Breast epithelium (tissue), 4 donors: ENCODE data around the gene ANKRD63. TPM values are rescaled to one million over a fixed set of nuclear protein-coding genes. Genes with fewer than 3 reads are reported as not detected.
A peak's percentile ranks its signal among the peaks of the same experiment; 100 is the strongest.

ENCODE experiments used
- DNase-seq, 2 donors: peaks; one replicate each; pipeline ENCODE4 v3.0.0-alpha.2; 2019; ENCODE audit warnings: low spot score in 2 of 2
- H3K27ac ChIP-seq, 2 donors: fragments of 200-600 bp; sonication (generic) in 1 of 2; one replicate each; pipeline ENCODE4 v1.5.1; 2016 to 2019; ENCODE audit warnings: mild to moderate bottlenecking in 1 of 2
- H3K27me3 ChIP-seq, 2 donors: fragments of 200-600 bp; sonication (generic) in 1 of 2; one replicate each; pipeline versions ENCODE4 v1.5.1 to v1.6.0; 2017 to 2019; ENCODE audit warnings: control low read depth in 1 of 2, mild to moderate bottlenecking in 1 of 2
- H3K36me3 ChIP-seq: fragments of 200-600 bp; one replicate; pipeline ENCODE4 v1.5.1; 2019
- H3K4me1 ChIP-seq, 2 donors: fragments of 200-600 bp; sonication (generic); one replicate each; pipeline ENCODE4 v1.5.1; 2016 to 2019; ENCODE audit warnings: control low read depth in 1 of 2
- H3K4me3 ChIP-seq, 3 donors: fragments of 200-600 bp; sonication (generic); 1 replicate in 2 of 3; 2 replicates in 1 of 3; pipeline ENCODE4 v1.5.1; 2016 to 2019; ENCODE audit warnings: mild to moderate bottlenecking in 3 of 3, moderate library complexity in 2 of 3
- H3K9me3 ChIP-seq, 2 donors: fragments of 200-600 bp; sonication (generic) in 1 of 2; one replicate each; pipeline ENCODE4 v1.5.1; 2016 to 2019; ENCODE audit warnings: control low read depth in 1 of 2
- CTCF ChIP-seq, 3 donors: fragments of 450-650 bp; IDR thresholded peaks; one replicate each; pipeline ENCODE4 v1.5.1; 2016 to 2017; ENCODE audit warnings: antibody characterized with exemption in 3 of 3, mild to moderate bottlenecking in 3 of 3, moderate library complexity in 3 of 3
- POLR2A ChIP-seq: fragments of 450-650 bp; IDR thresholded peaks from one replicate; pipeline ENCODE4 v1.6.1; 2016; ENCODE audit warnings: antibody characterized with exemption, mild to moderate bottlenecking, moderate library complexity
- POLR2AphosphoS5 ChIP-seq, 3 donors: sonication (generic); formaldehyde crosslinking; IDR thresholded peaks; one replicate each; pipeline ENCODE4 v1.6.1; 2017; ENCODE audit warnings: antibody characterized with exemption in 3 of 3
- intact Hi-C: fragments of 100-400 bp; cut with DNase I; formaldehyde crosslinking; loops from one replicate; pipeline ENCODE4 v1.15.1; 2023; ENCODE audit warnings: low total_unique reads
- total RNA-seq, 3 donors: library from RNA; depleted of rRNA; stranded (reverse); fragments of >200 nt; gene quantifications; one replicate each; pipeline ENCODE4 v1.1.0, GENCODE V29; 2016

The ANKRD63 gene
- total RNA-seq, 3 donors from 2014 or later = not detected

GRCh38 chr15:40313531-40314398 lies 30.9 kb upstream of the ANKRD63 start:
- intact Hi-C loops = no loop called here
- no peak for DNase-seq
- Histone ChIP-seq H3K27ac (no peak overlapping the region), H3K27me3 (no peaks in the 10 kb centered on the region), H3K4me3 (no peak overlapping the region), H3K36me3 (no peaks in the 10 kb centered on the region), H3K9me3 (no peaks in the 10 kb centered on the region), H3K4me1 (no peaks in the 10 kb centered on the region)
- no peak for TF ChIP-seq POLR2A
- no peak for TF ChIP-seq POLR2AphosphoS5 (IDR thresholded peaks at IDR 0.05)
- no peak for TF ChIP-seq CTCF (IDR thresholded peaks at IDR 0.05)

- H3K36me3 ChIP-seq = no peaks in the 10 kb centered on the region
- H3K27me3 ChIP-seq = no peaks in the 10 kb centered on the region
- TF ChIP-seq POLR2A = no peak
- no peak for TF ChIP-seq POLR2AphosphoS5 (IDR thresholded peaks at IDR 0.05)
- no peak for TF ChIP-seq CTCF (IDR thresholded peaks at IDR 0.05)
- H3K27ac ChIP-seq = no peak overlapping the region
- no peaks in the 10 kb centered on the region for H3K4me1 ChIP-seq
- intact Hi-C loops = no loop called here
- no peak overlapping the region for H3K4me3 ChIP-seq
- H3K9me3 ChIP-seq = no peaks in the 10 kb centered on the region
- DNase-seq = no peak
Observed at GRCh38 chr15:40312370-40313158, 29.7 kb upstream of the ANKRD63 start.

- TF ChIP-seq CTCF (IDR thresholded peaks at IDR 0.05) = no peak
- TF ChIP-seq POLR2A = no peak
- Histone ChIP-seq H3K27me3 (no peaks in the 10 kb centered on the region), H3K4me1 (no peaks in the 10 kb centered on the region), H3K9me3 (no peaks in the 10 kb centered on the region), H3K27ac (no peak overlapping the region), H3K36me3 (no peaks in the 10 kb centered on the region), H3K4me3 (no peak overlapping the region)
- intact Hi-C loops = no loop called here
- DNase-seq = no peak
Observed at GRCh38 chr15:40310993-40311392, 28.1 kb upstream of the ANKRD63 start.

GRCh38 chr15:40310001-40310959 lies 27.4 kb upstream of the ANKRD63 start:
- TF ChIP-seq CTCF (IDR thresholded peaks at IDR 0.05) (peak in 2 of 3 donors; percentile 26 to 45), POLR2AphosphoS5 (IDR thresholded peaks at IDR 0.05) (no peak), POLR2A (no peak)
- no peak overlapping the region for H3K4me3 ChIP-seq
- intact Hi-C loops = no loop called here
- no peak for DNase-seq
- H3K9me3 ChIP-seq = no peaks in the 10 kb centered on the region
- no peak overlapping the region for H3K27ac ChIP-seq
- H3K4me1 ChIP-seq = no peaks in the 10 kb centered on the region
- H3K36me3 ChIP-seq = no peaks in the 10 kb centered on the region
- no peaks in the 10 kb centered on the region for H3K27me3 ChIP-seq
